GM12878 (cell line): ENCODE data around the gene MYO7A. TPM values are rescaled to one million over a fixed set of nuclear protein-coding genes. Genes with fewer than 3 reads are reported as not detected.
"Not testable (repeated sequence)": the region's sequence is repeated elsewhere in the genome, so short reads cannot be mapped to it uniquely, and the experiment has no call there.

Experiments used
- ATAC-seq: fragments of 200-7000 bp; cut with Tn5 transposase; 3 replicates; pipeline ENCODE4 v1.9.1; 2020; ENCODE audit warnings: mild to moderate bottlenecking, moderate library complexity
- BruUV-seq: library from RNA; stranded (reverse); fragments of 400-500 nt; replicated peaks from 2 replicates; lab custom pipeline; 2021; lab: Mats Ljungman, UMichigan
- CTCF ChIA-PET: fragments of 300-600 bp; sonication (Branson Sonifier 250); formaldehyde crosslinking; extraction: SDS; loops from one replicate; lab custom pipeline; 2021; ENCODE audit warnings: inconsistent platforms; lab: Yijun Ruan, JAX
- POLR2A ChIA-PET: fragments of 350-600 bp; formaldehyde crosslinking; extraction: SDS; loops from one replicate; lab custom pipeline; 2021; ENCODE audit warnings: inconsistent platforms; lab: Charles Lee
- RAD21 ChIA-PET: fragments of 300-600 bp; sonication (Branson Sonifier 250); formaldehyde crosslinking; loops from one replicate; lab custom pipeline; 2023; ENCODE audit warnings: antibody characterized with exemption; ENCODE audit not compliant: unreplicated experiment; lab: Charles Lee
- SMC1A ChIA-PET: fragments of 300-600 bp; sonication (Branson Sonifier 250); formaldehyde crosslinking; loops from one replicate; lab custom pipeline; 2023; ENCODE audit not compliant: unreplicated experiment, uncharacterized antibody; lab: Charles Lee
- DNase-seq: peaks from one replicate; pipeline ENCODE4 v3.0.0-alpha.2; 2011; ENCODE audit warnings: low read depth, low spot score
- FAIRE-seq: peaks from 3 replicates; lab custom pipeline; 2011; peaks lifted over from hg19 to GRCh38; lab: Jason Lieb, UNC
- H2AFZ ChIP-seq: 2 replicates; pipeline ENCODE4 v1.6.0; 2011; ENCODE audit warnings: low read depth, low read length, control low read depth; ENCODE audit not compliant: control insufficient read depth
- H3K27ac ChIP-seq: 2 replicates; pipeline ENCODE4 v1.5.1; 2011; ENCODE audit warnings: control low read depth; ENCODE audit not compliant: control insufficient read depth, insufficient read depth
- H3K27me3 ChIP-seq, 2 experiments: replicated peaks in 1 of 2; 2 replicates each; pipeline versions ENCODE4 v1.6.0 to v1.6.1; 2011; ENCODE audit warnings: low read length in 1 of 2; ENCODE audit not compliant: control insufficient read depth in 2 of 2, insufficient read depth in 2 of 2
- H3K36me3 ChIP-seq, 2 experiments: 2 replicates each; pipeline ENCODE4 v1.5.1; 2011; ENCODE audit warnings: low read length in 1 of 2; ENCODE audit not compliant: control insufficient read depth in 2 of 2, insufficient read depth in 2 of 2
- H3K4me1 ChIP-seq: 2 replicates; pipeline ENCODE4 v1.6.1; 2011; ENCODE audit warnings: mild to moderate bottlenecking, low read length, moderate library complexity, mixed read lengths; ENCODE audit not compliant: control insufficient read depth, insufficient read depth
- H3K4me2 ChIP-seq: 2 replicates; pipeline ENCODE4 v1.6.0; 2011; ENCODE audit warnings: control low read depth; ENCODE audit not compliant: control insufficient read depth, insufficient read depth
- H3K4me3 ChIP-seq: fragments of 200-600 bp; sonication (generic); 2 replicates; pipeline ENCODE4 v1.5.1; 2016
- H3K79me2 ChIP-seq: 2 replicates; pipeline ENCODE4 v1.6.0; 2011; ENCODE audit warnings: low read length; ENCODE audit not compliant: control insufficient read depth, insufficient read depth
- H3K9ac ChIP-seq: 2 replicates; pipeline ENCODE4 v1.8.0; 2011; ENCODE audit warnings: low read length, control low read depth, mixed read lengths; ENCODE audit not compliant: control insufficient read depth, insufficient read depth
- H3K9me3 ChIP-seq: replicated peaks from 3 replicates; pipeline ENCODE4 v1.5.1; 2011; ENCODE audit warnings: mild to moderate bottlenecking, low read length; ENCODE audit not compliant: control insufficient read depth, insufficient read depth
- H4K20me1 ChIP-seq: 2 replicates; pipeline ENCODE4 v1.6.0; 2011; ENCODE audit not compliant: control insufficient read depth, insufficient read depth
- KLF5 ChIP-seq: fragments of 450-650 bp; IDR thresholded peaks from 2 replicates; pipeline ENCODE4 v1.6.1; 2014; ENCODE audit warnings: mild to moderate bottlenecking; ENCODE audit not compliant: partially characterized antibody
- SRF ChIP-seq, 2 experiments: IDR thresholded peaks; 2 replicates each; pipeline ENCODE4 v1.6.1; 2011; ENCODE audit warnings: low read depth in 2 of 2, low read length in 2 of 2, mild to moderate bottlenecking in 1 of 2, moderate library complexity in 1 of 2
- WGBS: methylation state at CpG from one replicate; pipeline ENCODE4 v1.1.6; 2016; ENCODE audit warnings: low lambda C conversion rate; ENCODE audit not compliant: insufficient replicate concordance, insufficient coverage; ENCODE audit errors: missing lambda C conversion rate; 5-methylcytosine and 5-hydroxymethylcytosine counted together
- in situ Hi-C: fragments of 300-500 bp; cut with MboI; formaldehyde crosslinking; loops from 9 replicates; pipeline ENCODE4 v1.14.3; 2018; ENCODE audit warnings: mixed read lengths
- intact Hi-C: fragments of 100-400 bp; cut with micrococcal nuclease; formaldehyde crosslinking; loops from one replicate; pipeline ENCODE4 v1.14.2; 2022; ENCODE audit not compliant: unreplicated experiment
- polyA plus RNA-seq, 11 experiments: library from polyadenylated mRNA; depleted of rRNA in 4 of 11; unstranded in 6 of 11; stranded (reverse) in 5 of 11; fragments of >200 nt; fragmentation: Nextera tagmentation in 4 of 11; fragmentation: Illumina TruSeq in 1 of 11; extraction: Ambion mirVana in 4 of 11; extraction: Trizol in 1 of 11; gene quantifications; 1 replicate in 1 of 11; 2 replicates in 10 of 11; pipeline versions ENCODE4 v1.2.1 to v1.2.3, GENCODE V29; 2011 to 2016; ENCODE audit warnings: inconsistent platforms in 2 of 11, missing spikeins in 2 of 11, low read depth in 1 of 11
- total RNA-seq, 4 experiments: library from RNA; depleted of rRNA in 3 of 4; stranded (reverse); fragments of >200 nt in 3 of 4; fragmentation: Illumina TruSeq in 1 of 4; extraction: Trizol in 1 of 4; gene quantifications; 2 replicates each; pipeline versions ENCODE4 v1.2.1 to v1.2.3, GENCODE V29; 2013 to 2021

The MYO7A gene
- total and polyA plus RNA-seq, 10 of the 15 experiments (the other 5 are each of a cell fraction or from before 2014, with no cell fraction given) = 0.01 to 0.21 (median 0.04) TPM; not detected in 6

GRCh38 chr11:77097180-77097579 is 30.9 kb upstream of the MYO7A start:
- H3K9me3 ChIP-seq, H3K79me2 ChIP-seq, FAIRE-seq, POLR2A ChIA-PET, H3K9ac ChIP-seq, in situ Hi-C loops, SMC1A ChIA-PET, H3K4me1 ChIP-seq, H3K27ac ChIP-seq, H3K4me2 ChIP-seq, H3K4me3 ChIP-seq, DNase-seq, H3K27me3 ChIP-seq, H3K36me3 ChIP-seq, H4K20me1 ChIP-seq, BruUV-seq, H2AFZ ChIP-seq, intact Hi-C loops, RAD21 ChIA-PET, ATAC-seq: not testable (repeated sequence)
- CTCF ChIA-PET = interaction anchor here (1.1 kb wide), 1 partner anchor 49 kb away, joined by 3 read pairs; no protein-coding TSS in a partner anchor
- 14% methylated on average over 4 of the region's 4 CpGs for WGBS

DNA sequence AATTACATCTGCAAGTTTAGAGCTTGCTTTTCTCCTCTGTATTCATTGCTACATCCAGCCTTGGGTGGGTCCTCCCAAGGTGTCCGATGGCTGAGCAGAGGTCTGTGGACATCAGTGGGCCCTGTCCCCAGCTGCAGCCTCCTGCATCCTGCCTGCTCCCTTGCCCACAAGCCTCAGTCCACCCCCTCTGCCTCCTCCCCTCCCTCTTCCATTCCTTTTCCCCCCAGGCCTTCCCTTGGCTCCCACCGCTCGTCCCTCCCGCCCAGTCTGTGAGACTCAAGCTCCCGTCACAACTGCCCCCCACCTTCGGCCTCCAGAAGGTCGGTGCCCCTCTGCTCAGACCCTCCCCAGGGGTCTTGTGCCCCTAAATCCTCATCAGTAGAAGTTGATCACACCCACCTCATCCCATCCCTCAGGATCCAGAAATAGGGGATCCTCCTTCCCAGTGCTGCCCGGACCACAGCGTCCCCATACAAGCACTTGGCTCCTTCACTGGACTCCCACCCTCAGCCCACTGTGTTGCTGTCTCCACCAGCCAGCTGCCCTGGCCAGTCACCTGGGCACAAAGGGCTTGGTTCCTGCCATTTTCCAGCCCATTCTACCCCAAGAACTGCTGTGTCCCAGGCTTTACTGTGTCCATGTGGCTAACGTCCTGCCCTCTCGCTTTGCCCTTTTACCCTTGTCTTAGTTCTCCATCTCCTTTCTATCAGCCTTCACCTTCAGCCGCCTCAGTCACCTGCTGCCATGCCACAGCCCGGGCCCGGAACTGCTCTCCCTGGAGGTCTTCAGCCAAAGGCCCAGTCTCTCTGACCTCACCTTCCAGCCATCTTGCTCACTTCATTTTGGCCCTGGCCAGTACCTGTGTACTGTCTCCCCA is 27.6 kb upstream of the MYO7A start:
- H3K36me3 ChIP-seq = no peaks in the 10 kb centered on the region
- H3K79me2 ChIP-seq = no peaks in the 10 kb centered on the region
- CTCF ChIA-PET = interaction anchor here (1.1 to 3.0 kb wide), 3 partner anchors 8 to 180 kb away, joined by 3 to 17 read pairs (median 6); no protein-coding TSS in a partner anchor
- no peaks in the 10 kb centered on the region for H3K4me1 ChIP-seq
- no peak overlapping the region for H3K4me2 ChIP-seq
- FAIRE-seq (no peak), DNase-seq (no peak), ATAC-seq (no peak)
- TF ChIP-seq KLF5 (no peak), SRF (IDR thresholded peaks at IDR 0.05; ENCODE audit: low read depth in 2 of 2, low read length in 2 of 2) (no peak)
- intact Hi-C loops (loop anchor here (10.0 kb wide), 1 partner anchor 366 kb away; no protein-coding TSS in a partner anchor), in situ Hi-C loops (no loop called here)
- no peaks in the 10 kb centered on the region; a peak in 1 of 4 replicates for H3K27me3 ChIP-seq
- POLR2A ChIA-PET = no interaction called here
- RAD21 ChIA-PET = no interaction called here
- SMC1A ChIA-PET = interaction anchor here (1.3 kb wide), 1 partner anchor 180 kb away, joined by 5 read pairs; no protein-coding TSS in a partner anchor
- H3K9me3 ChIP-seq = no peaks in the 10 kb centered on the region
- no peak overlapping the region for H3K9ac ChIP-seq
- H3K4me3 ChIP-seq = no peak overlapping the region
- 42% methylated on average over 11 of the region's 14 CpGs for WGBS
- no peak overlapping the region for H2AFZ ChIP-seq
- no peaks in the 10 kb centered on the region for H4K20me1 ChIP-seq
- no TSS peak for BruUV-seq
- H3K27ac ChIP-seq = no peak overlapping the region
